NCI-H2107 treated with DMSO at 0.1 percent for 48 hours (cell line): ENCODE measurements around the gene RTRAF.

Experiments used
- DNase-seq: peaks from one replicate; lab custom pipeline; 2025; ENCODE audit not compliant: unreplicated experiment; lab: John Stamatoyannopoulos, UW

RTRAF gene

DNA sequence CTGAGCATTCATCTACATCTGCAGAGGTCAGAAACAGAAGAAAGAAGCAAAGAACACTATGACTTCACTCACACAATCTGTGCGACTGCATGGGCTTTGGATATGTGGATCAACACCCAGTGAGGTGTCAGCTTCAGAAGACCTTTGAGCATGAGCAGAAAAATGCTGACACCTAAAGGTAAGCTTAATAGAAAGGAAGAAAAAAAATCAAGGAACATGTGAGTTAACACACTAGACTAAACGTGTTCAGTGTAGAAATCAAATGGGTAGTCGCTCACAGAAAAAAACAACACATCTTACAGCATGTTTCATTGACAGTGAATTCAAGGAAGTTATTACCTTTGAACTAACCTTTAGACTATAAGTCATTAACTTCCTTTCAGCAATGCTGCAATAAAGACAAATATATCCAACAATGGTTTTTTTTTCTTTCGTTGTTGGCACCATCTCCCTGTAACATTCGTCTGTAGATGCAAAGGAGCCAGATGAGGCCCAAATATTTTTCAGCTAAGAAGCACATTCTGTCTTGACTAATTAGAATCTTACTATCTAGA is 30.9 kb downstream of the RTRAF start:
- no peak for DNase-seq

DNA sequence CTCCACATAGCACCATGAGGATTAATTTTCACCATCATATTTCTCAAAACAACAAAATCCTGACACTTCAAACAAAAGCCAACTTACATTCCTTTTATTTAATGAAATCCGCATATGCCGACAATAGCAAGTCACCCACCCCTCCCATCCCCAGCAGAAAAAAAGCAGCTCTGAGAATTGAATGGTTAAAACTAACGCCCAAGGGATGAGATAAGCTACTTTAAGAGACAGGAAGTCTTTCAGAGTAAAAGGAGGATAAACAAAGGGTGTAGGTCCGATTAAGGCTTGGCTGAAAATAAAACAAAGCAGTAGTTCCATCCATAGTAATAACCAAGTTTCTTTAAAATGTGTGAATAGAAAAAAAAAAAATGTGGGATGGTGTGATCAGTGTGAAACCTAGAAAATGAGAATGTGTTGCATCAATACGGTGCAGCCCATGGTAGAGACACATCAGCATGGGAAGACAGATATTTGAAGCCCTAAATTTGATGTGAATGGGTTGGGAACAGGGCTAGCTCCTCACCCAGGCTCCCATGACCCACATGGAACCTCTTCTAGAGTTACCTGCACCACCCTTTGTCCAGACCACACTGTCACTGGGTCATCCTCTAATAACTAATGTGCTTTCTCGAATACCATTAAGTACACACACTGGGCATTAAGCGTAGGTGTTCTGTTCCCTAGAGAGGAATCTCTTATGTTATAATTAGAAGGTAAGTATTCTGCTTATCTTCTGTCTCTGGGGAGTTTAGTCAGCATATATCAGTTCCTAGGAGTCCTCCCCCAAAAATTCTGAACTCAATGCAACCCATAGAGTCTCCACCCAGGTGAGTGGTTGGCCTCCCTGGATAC is 31.7 kb downstream of the RTRAF start:
- DNase-seq: no peak

DNA sequence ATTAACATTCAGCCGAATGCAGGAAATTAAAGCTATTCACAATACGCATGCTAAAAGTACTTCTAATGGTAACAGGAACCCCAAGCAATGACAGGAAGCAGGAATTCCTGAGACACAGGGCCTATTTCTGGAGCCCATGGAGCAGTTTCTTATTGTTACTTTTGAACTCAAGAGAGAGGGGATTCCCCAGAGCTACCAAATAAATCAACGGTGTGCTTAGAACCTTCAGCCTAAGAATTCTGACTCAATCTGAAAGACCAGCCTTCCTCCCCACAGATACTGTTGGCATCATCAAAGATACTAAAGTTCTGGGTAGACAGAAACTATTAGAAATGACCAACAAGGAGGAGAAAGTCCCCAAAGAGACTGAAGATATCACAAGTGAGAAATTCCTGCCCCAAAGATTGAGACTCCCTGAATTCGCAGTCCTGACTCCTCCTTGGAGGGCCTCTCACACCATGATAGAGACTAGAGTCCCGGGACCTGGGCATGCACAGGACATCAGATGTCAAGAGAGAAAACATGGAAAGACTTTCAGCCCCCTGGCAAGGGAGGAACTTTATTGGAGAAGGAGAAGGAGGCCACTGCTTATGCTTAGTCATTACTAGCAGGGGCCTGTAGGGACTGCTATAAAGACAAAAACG is 32.7 kb downstream of the RTRAF start:
- no peak for DNase-seq

DNA sequence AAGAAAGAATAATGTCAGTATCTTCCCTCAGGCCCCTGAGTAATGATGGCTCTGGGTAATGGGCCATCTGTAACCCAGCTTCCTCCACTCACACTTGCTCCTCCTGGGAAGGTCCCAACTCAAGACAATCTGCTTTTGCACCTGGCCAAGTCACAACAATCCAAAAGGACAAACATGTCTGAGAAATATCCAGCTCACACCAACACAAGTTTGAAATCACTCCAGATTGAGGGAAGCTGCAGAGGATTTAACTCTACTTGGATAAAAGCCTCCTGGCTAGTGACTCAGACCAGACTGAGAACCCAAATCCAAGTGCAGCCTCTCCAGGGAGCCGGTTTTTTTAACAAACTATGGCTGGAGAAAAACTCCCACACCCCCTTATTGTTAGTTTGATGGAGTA is 34.2 kb downstream of the RTRAF start:
- DNase-seq: no peak

DNA sequence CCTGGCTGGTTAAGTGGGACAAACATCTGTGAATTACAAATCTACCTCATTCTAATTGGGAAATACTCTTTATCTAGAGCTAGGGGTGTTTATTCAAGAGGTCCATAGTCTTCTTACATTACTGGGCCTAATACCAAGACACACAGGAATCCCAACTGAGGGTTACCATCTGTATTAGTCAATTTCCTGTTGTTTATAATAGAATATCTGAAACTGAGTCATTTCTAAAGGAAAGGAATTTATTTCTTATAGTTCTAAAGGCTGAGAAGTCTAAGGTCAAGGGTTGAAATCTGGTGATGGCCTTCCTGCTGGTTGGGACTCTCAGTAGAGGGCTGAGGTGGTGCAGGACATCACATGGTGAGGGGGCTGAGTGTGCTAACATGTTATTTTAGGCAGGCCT is 36.0 kb downstream of the RTRAF start:
- no peak for DNase-seq

DNA sequence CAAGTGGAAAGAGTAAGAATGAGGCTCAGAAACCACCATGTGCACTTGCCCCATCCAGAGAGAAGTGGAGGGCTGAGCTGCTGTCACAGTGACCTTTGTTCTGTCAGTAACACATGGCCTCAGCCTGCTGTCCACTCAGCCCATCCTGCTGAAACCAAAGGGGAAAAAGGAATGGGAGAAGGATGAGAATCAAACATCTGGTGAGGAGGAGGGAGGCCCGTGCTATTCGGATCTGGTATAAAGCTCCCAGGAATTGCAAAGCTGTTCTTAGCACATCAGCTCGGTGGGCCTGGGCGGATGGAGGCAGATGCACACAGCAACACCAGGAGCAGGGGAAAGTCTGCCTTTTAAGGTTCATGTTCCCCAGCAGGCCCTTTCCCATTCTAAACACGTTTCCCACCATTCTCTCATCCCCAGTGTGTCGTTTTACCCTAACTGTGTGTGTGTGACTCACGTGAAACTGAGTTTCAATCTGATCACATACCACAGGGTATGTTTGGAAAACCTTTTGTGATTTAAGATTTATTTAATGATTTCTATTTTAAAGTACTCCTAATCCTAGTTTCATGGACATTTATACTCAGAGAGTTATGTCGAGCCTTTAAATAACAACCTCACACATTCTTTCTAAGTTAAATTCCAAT is 36.8 kb downstream of the RTRAF start:
- DNase-seq: no peak

DNA sequence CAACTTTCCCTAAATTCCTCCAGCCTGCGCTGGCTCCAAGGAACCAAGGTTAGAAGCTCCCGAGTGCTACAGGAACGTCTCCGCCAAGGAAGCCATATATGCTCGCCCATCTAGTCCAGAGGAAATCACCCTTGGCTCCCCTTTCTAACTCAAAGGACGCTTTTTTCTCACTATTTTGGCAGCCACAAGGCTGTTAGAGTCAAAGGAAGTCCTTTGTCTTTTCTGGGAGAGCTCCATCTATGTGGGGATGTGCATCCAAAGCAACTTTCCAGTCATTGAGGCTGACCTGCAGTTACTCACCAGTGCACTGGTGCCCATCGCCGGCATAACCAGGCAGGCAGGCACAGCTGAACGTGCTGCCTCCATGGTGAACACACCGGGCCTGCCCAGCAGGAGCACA is 37.6 kb downstream of the RTRAF start:
- no peak for DNase-seq

DNA sequence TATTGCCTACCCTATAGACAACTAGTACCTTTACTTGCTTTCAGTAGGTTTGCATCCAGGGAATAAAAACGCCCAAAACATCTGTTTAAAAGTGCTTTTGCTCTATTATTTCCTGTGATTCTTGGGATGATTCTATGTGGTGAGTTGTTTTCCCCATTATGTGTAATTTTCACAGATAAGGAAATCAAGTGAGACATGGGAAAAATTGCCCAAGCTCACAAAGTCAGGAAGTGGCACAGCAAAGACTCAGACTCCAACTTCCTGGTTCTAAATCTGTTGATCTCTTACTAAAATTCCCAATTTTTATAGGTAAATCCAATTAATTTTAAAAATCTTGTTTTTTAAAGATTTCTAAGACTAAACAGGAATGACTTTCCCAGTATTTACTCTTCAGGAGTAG is 40.5 kb downstream of the RTRAF start:
- no peak for DNase-seq

DNA sequence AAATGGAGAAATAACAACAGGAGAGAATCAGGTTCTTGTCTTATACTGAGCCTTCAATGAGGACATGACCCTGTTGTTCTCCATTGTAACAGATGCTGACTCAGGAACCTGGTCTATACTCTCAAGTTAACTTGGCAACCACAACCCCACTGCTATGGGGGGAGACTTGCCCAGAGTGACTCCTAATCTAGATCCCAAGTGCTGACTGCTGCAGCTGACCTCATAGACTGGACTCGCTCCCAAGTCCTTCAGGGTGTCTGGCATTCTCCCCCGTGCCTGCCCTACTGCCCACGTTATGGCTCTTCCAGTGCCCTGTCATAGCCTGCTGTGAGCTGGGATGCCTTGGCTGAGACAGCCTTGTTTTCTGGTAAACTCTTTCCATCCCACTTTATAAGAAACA is 42.4 kb downstream of the RTRAF start:
- no peak for DNase-seq

DNA sequence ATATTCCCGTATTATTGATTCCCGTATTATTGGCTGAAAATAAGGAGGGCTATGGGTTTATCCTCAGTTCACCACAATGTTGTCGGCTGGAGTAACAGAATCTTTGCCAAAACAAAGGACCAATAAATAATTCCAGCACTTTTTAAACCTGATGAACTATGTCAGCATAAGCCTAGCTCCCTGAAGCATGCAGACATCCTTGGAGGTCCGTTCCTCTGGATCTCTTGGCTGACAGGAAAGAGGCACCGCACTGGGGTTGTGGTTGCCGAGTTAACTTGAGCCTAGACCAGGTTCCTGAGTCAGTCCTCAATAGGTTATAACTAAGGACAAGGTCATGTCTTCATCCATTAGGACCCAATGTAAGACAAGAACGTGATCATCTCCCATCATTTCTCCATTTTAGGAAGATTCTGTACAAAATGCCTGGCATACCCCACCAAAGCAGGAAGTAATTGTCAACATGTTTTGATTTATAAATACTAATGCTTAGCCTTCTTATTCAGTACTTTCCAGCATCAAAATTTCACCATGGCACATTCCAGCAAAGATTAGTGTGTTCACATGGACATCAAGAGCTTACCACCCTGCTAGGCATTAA is 43.0 kb downstream of the RTRAF start:
- DNase-seq: no peak

DNA sequence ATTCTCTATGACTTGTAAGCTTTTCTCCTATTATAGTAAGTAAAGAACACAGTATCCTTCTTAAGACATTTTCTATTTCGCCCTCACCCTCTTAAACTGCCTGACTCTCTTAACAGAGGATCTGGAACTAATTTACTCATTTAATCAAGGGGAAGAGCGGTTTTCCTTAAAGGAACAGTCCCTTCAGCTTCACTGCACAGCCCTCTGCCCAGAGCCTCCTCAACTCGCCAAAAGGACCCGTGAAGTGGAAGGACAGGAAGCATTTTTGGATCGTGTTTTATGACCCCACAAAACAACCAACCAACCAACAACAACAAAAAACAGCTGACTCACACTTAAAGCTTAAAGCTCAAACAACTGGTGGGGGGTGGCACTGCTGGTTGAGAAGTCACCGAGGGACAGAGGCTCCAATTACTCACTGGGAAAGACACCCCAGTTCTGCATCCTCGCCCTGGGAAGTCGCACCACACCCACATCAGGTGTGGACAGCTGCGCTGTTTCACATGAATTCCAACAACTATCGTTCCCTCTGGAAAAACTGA is 43.8 kb downstream of the RTRAF start:
- no peak for DNase-seq

DNA sequence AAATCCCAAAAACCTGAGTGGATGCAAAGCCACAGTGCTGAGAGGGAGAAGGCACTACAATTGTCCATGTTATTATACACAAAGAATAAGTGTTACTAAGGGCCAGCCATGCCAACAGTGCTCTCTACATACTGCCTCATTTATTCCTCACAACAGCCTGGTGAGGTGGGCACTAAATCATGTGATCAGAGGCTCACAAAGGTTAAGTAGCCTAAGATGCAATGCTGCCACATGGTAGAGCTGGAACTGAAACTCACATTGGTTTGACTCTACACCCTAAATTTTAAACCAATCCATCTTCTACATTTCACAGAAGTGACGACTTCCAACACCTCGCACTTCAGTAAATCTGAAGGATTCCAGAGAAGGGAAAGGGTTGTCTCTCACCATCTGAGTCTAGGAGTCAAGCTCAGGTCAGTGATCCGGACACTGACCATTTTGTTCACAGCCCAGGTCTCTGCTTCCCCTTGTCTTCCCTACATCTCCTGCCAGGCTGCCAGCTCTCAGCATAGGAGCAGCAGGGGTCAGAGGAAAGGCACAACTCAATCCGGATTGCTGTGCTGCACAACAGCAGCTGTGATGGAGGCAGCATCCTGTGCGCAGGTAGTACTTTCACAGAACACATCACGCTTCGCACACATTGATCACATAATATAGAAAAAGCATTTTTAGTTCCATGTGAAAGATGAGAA is 49.9 kb downstream of the RTRAF start:
- no peak for DNase-seq

DNA sequence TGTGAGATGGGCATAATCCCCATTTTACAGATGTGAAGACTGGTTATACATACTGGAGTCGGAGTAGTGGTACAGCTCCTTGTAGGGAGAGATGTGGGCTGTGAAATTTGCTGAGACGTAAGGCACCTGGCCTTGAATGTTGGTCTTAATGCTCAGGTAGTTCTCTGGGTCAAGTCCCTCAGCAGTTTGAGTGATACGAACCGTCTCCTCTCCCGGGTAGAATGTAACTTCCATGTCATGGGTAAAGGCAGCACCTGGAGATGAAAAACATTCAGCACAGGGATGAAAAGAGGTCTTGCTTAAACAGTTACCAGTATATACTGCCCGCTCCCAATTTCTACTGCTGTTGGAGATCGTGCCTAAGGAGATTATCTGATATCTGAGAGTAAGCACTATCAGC is 51.3 kb downstream of the RTRAF start:
- DNase-seq: no peak

DNA sequence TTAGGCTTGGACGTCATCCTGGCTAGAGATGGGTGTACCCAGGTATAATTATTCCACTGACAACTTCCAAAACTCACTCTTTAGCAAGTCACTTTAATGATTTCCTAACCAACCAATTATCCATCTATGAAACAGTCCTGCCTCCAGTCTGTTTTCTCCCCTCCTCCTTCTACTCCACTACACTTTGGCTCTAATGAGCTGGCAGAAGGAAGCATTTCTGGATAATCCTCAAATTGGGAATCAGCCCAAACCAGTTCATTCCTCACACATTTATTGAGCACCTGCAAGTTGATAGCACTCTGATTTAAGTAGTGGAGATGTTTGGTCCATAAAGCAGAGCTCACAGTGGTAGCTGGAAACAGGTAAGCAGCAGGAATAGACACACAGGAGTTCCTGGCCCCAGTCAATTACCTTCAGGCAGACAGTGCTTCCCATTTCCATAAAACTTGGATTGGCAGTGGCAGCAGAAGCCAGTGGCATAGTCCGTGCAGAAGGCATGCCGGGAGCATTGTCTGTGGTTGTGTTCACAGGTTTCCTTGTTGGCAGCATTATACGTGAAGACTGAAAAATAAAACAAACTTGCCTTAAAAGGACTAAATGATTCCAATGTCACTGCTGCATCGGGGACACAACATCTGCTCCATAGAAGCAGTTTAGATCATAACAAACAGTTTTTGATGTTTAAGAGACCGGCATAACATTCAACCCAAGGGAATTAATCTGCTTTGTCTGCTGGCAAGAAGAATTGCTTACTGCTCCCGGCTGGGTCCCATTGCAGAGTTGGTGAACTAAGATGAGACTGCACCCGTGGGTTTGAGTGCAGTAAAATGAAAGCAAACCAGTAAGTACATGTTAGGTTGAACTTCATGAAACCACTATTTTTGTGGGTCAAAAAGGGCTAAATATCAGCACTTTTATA is 53.3 kb downstream of the RTRAF start:
- DNase-seq: no peak

DNA sequence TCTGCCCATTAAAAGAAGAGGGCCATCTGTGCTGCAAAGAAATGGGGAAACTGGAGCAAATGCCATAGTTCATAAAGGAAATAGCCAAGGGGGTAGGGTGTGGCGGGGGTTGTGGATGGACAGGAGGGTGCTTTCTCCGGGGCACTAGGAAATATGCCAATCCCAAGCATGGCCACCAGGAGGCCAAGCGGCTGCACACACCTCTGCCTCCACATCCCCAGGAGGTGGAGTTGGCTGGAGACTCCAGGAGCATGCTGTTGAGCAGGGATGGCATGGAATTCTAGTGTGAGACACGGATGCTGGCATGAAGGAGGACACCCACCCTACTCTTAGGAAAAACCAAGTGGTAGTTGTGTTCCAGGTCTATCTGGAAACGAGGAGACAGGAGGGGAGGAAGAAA is 54.3 kb downstream of the RTRAF start:
- no peak for DNase-seq

DNA sequence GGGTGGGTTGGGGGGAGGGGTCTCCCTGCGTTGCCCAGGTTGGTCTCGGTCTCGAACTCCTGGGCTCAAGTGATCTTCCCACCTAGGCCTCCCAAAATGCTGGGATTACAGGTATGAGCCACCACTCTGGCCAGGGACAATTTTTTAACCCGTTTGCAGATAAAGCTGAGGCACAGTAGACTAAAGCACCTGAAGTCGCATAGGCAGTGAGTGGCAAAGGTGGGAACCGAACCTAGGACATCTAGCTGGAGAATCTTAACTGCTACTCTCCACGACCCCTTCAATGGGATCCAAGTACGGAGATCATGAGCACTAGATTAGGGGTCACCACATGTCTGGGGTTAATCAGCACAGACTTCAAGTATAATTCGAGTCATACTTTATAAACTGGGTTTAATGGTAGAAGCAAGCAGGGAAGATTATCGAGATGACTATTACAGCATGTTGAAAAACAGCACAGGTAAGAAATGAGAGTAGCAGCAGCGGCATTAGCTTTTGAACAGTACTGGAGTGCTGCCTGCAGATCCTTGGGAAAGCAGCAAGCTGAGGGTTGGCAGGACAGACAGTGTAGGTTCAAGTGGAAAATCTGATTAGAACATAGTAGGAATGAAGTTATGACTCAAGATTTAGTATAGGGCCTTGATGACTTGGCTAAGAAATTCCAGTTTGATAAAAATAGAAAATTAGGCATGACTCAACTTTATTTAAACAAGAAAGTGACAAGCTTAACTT is 55.6 kb downstream of the RTRAF start:
- DNase-seq: no peak

DNA sequence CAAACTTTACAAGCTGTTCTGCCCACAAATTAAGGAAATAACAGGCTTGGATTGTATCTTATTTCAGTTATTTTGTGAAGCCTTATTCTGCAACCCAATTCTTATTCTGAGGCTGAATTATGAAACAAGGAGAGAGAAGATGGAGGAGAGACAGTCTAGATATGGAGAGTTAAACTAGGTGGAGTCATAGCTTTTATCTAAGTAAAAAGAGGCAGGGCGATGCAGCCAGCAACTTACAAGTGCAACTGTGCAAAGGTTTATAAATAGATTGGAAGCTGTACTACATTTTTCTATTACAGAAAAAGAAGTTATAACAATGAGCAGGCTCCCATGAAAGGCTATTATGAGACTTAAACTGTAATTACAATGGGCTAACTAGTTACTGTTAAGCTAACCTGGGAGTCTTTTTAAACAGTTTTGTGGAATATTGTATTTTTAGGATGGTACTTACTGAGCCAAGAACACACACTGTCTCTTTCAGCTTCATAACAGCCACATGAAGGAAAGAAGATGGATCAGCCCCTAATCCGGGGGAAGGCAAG is 57.1 kb downstream of the RTRAF start:
- no peak for DNase-seq

DNA sequence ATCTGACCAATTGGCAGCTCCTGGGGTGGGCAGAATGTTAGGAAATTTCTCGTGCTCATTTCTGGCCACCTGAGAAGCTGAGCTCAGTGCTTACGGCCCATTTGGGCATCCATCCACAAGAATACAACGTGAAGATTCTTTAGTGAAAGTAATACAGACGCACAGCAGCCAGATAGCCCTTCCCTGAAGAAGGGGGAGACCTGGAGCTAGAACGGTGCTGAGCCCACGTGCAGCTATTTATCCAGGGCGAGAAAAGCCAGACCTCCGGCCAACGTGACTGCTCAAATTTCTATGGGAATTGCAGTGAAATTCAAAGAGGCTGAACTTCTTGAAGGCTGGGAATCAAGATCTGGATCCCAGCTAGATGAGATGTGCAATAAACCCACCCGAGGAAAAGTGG is 58.8 kb downstream of the RTRAF start:
- DNase-seq: no peak
